HG02884 (cell line): ENCODE results near the gene GADL1.

Source experiments
- ATAC-seq: cut with Tn5 transposase; IDR thresholded peaks from one replicate; pipeline ENCODE4 v1.9.1; 2021; ENCODE audit warnings: mild to moderate bottlenecking, moderate library complexity; ENCODE audit not compliant: unreplicated experiment

GADL1 gene

GRCh38 chr3:30894521-30895251 is at the start of gene GADL1:
Gene GADL1 (minus strand): TSS chr3:30894661. CDS start chr3:30894614, 47 bp downstream.
- ATAC-seq, result no peak

- ATAC-seq, result no peak
Observed at GRCh38 chr3:30944124-30944523, 49.7 kb upstream of the GADL1 start.

GRCh38 chr3:30943206-30943605 is 48.7 kb upstream of the GADL1 start:
- no peak for ATAC-seq

GRCh38 chr3:30941342-30941741 is 46.9 kb upstream of the GADL1 start:
- no peak for ATAC-seq

DNA sequence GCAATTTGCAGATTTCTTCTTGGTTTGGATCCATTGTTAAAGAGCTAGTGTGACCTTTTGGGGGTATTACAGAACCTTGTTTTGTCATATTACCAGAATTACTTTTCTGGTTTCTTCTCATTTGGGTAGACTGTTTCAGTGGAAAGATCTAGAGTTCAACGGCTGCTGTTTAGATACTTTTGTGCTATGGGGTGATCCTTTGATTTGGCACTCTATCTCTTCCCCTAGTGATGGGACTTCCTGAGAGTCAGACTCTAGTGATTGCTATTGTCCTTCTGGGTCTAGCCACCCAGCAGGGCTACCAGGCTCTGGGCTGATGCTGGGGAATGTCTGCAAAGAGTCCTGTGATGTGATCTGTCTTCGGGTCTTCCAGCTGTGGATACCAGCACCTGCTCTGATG is 46.3 kb upstream of the GADL1 start:
- ATAC-seq, result no peak

- no peak for ATAC-seq
Observed at GRCh38 chr3:30934208-30934550, 39.7 kb upstream of the GADL1 start.

- no peak for ATAC-seq
Observed at GRCh38 chr3:30933478-30934207, 39.2 kb upstream of the GADL1 start.

- ATAC-seq, result no peak
Observed at GRCh38 chr3:30932513-30933098, 38.1 kb upstream of the GADL1 start.

- no peak for ATAC-seq
Observed at GRCh38 chr3:30924763-30925162, 30.3 kb upstream of the GADL1 start.

- no peak for ATAC-seq
Observed at GRCh38 chr3:30919564-30919963, 25.1 kb upstream of the GADL1 start.

DNA sequence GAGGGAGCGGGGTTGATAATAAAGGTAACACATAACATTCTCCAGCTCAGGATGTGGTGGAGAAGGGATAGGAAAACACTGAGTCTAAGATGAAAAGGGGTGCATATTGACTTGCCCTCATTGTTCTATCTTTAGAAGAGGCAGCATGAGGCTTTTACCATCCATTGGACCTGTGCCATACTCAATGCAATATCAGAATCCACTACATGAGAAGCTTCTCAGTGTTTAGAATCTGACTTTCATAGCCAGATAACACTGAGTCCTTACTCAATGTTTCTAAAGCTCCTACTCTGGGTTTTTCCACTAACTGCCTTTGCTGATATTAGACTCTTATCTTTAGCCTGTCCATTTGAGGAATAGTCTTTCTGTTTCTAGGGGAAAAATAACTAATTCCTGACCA is 24.3 kb upstream of the GADL1 start:
- ATAC-seq, result no peak

GRCh38 chr3:30915782-30916181 is 21.3 kb upstream of the GADL1 start:
- ATAC-seq, result no peak

GRCh38 chr3:30914696-30915095 is 20.2 kb upstream of the GADL1 start:
- no peak for ATAC-seq

DNA sequence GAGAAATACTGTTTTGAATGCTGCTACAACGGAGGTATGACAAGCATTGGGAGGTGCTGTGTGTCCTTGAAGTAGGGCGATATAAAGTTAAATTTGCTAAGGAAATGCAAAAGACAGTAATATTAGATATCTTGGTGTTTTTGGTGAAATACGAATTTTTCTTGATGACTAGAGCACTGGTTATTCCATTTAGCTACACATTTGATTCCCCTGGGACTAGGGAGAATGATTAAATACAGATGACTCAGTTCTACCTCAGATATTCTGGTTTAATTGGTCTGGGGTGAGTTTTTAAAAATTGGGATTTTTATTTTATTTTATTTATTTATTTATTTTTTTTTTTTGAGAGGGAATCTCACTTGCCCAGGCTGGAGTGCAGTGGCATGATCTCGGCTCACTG is 18.7 kb upstream of the GADL1 start:
- no peak for ATAC-seq

DNA sequence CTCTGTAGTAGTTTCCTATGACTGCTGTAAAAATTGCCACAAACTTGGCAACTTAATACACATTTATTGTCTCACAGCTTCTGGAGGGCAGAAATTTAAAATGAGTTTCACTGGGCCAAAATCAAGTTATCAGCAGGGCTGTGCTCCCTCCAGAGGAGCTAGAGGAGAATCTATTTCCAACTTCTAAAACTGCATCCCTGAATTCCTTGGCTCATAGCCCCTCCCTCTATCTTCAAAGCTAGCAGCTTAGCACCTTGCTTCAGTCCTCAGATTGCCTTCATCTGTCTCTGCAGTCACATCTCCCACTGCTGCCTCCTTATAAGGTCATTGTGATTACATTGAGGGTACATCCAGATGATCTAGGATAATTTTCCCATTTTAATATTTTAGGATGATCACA is 17.8 kb upstream of the GADL1 start:
- no peak for ATAC-seq

DNA sequence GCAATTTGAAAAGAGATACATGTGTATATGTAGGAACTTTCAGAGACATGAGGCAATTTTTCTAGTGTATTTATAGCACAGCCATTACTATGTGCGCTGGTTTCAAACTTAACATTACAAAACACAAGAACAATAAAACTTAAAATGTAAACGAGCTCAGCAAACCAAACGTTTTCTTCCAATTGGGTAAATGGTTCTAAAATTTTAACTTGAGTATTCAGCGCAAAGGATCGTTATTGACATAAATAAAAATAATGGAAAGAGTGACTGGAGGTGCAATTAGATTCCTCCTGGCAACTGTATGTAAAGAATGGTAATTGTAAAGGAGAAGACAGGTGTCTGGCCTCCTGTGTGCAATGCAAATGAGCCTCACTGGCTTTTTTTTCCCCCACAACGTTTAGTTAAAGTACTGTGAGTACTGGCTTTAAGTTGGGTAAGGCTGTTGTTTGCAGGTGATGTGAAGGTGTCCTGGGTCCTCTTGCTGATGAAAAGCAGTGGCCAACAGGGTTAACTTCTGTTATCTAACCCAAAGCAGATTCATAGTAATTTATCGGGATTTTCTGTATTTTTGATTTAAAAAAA is 14.1 kb upstream of the GADL1 start:
- ATAC-seq, result no peak

GRCh38 chr3:30904996-30905395 is 10.5 kb upstream of the GADL1 start:
- ATAC-seq, result no peak

GRCh38 chr3:30895329-30895728 is 868 bp upstream of the GADL1 start:
- no peak for ATAC-seq

- no peak for ATAC-seq
Observed at GRCh38 chr3:30893678-30894325, 659 bp downstream of the GADL1 start.

GRCh38 chr3:30890907-30891306 is 3.6 kb downstream of the GADL1 start:
- ATAC-seq, result no peak

- ATAC-seq, result no peak
Observed at GRCh38 chr3:30886888-30887287, 7.6 kb downstream of the GADL1 start.
